HL-60/S4 treated with retinoic acid at 250 ng/mL for 4 days and 3 days (cell line): ENCODE measurements around the gene TMEM176B.

ENCODE experiments used
- in situ Hi-C: fragments of 300-500 bp; cut with MboI; formaldehyde crosslinking; loops from 2 replicates; pipeline ENCODE4 v1.7.0; 2022; ENCODE audit warnings: low sequenced_read_pairs

Gene TMEM176B

GRCh38 chr7:150799741-150800580 is at the start of gene TMEM176B:
TMEM176B (minus strand) TSS chr7:150800364; CDS start chr7:150796569, 3,795 bp downstream.
- in situ Hi-C loops: no loop called here

GRCh38 chr7:150849204-150849775 is 49.1 kb upstream of the TMEM176B start:
- in situ Hi-C loops: no loop called here

- in situ Hi-C loops: no loop called here
These were observed 48.5 kb upstream of the TMEM176B start for GRCh38 chr7:150848561-150849115.

- in situ Hi-C loops: no loop called here
These were observed 47.9 kb upstream of the TMEM176B start for GRCh38 chr7:150848111-150848510.

GRCh38 chr7:150847536-150847935 is 47.4 kb upstream of the TMEM176B start:
- in situ Hi-C loops: no loop called here

GRCh38 chr7:150846291-150847115 is 46.3 kb upstream of the TMEM176B start:
- in situ Hi-C loops: no loop called here

- in situ Hi-C loops: no loop called here
These were observed 45.3 kb upstream of the TMEM176B start for GRCh38 chr7:150845421-150845861.

GRCh38 chr7:150842716-150843115 is 42.6 kb upstream of the TMEM176B start:
- in situ Hi-C loops: no loop called here

GRCh38 chr7:150842018-150842417 is 41.9 kb upstream of the TMEM176B start:
- in situ Hi-C loops: no loop called here

- in situ Hi-C loops: no loop called here
These were observed 38.9 kb upstream of the TMEM176B start for GRCh38 chr7:150838965-150839650.

- in situ Hi-C loops: no loop called here
These were observed 35.6 kb upstream of the TMEM176B start for GRCh38 chr7:150835702-150836280.

- in situ Hi-C loops: no loop called here
These were observed 34.9 kb upstream of the TMEM176B start for GRCh38 chr7:150835019-150835418.

GRCh38 chr7:150831851-150832250 is 31.7 kb upstream of the TMEM176B start:
- in situ Hi-C loops: no loop called here

GRCh38 chr7:150830937-150831336 is 30.8 kb upstream of the TMEM176B start:
- in situ Hi-C loops: no loop called here

GRCh38 chr7:150829426-150829825 is 29.3 kb upstream of the TMEM176B start:
- in situ Hi-C loops: no loop called here

- in situ Hi-C loops: no loop called here
These were observed 28.2 kb upstream of the TMEM176B start for GRCh38 chr7:150828384-150828783.

- in situ Hi-C loops: no loop called here
These were observed 26.1 kb upstream of the TMEM176B start for GRCh38 chr7:150826061-150826849.

- in situ Hi-C loops: no loop called here
These were observed 24.4 kb upstream of the TMEM176B start for GRCh38 chr7:150824379-150825177.
